OCI-M2 (cell line): ENCODE results near the gene TNFRSF14.
"Not testable (repeated sequence)": the region's sequence is repeated elsewhere in the genome, so short reads cannot be mapped to it uniquely, and the experiment has no call there.

Experiments
- DNase-seq: peaks from one replicate; lab custom pipeline; 2025; ENCODE audit not compliant: unreplicated experiment; lab: John Stamatoyannopoulos, UW

Gene TNFRSF14

DNA sequence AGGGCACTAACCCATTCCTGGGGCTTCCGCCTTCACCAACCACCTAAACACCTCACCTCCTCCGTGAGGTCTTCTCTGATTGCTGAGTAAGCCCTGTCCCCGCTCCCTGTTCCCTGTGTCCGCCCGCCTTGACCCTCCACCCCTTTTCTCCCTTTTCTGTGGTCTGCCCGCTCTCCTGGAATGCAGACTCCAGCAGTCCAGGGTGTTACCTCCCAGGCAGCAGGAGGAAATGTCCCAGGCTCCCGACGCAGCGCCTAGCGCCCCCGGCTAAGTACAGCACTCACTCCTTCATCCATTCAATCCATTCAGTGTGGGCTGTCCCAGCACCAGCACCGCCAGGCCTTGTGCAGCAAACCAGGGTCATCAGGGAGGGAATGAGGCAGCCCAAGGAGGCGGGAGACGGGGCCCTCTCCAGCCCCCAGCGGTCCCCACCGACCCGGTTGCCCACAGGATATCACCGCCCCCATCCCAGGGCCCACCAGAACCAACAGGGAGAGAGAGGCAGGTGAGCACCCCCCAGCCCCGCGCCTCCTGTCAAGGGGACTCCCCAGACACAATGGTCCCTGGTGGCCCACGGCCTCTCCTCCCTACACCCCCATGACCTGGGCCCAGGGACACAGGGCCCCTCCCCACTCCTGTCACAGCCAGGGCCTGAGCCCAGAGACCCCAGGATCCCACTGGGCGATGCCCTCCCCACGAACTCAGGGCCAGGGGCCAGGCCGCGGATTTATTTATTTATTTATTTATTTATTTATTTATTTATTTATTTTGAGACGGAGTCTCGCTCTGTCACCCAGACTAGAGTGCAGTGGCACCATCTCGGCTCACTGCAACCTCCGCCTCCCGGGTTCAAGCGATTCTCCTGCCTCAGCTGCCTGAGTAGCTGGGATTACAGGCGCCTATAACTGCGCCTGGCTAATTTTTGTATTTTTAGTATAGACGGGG is 10.2 kb downstream of the TNFRSF14 start:
- DNase-seq: no peak

DNA sequence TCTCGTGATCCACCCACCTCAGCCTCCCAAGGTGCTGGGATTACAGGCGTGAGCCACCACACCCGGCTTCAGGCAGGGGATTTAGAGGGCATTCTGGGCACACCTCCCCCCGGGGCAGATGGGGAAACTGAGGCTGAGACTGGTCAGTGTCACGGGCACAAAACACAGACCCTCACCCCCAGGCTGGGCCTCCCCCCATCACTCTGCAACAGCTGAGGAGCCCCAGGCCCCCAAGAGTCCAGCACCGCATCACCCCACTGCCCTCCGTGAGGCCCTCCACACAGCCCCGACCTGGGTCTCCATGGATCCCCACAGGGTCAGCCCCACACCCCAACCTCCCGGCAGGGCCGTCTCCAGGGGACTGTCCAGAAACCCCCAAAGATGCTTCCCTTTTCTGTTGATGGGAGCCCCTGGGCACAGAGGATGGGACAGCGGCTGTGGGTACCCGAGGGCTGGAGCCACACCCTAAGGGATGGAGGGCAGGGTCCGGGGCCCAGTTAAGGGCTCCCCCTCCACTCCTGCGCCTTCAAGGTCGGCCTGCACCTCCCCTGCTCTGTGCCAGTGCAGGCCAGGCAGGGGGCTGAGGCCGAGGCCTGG is 11.0 kb downstream of the TNFRSF14 start:
- no peak for DNase-seq

DNA sequence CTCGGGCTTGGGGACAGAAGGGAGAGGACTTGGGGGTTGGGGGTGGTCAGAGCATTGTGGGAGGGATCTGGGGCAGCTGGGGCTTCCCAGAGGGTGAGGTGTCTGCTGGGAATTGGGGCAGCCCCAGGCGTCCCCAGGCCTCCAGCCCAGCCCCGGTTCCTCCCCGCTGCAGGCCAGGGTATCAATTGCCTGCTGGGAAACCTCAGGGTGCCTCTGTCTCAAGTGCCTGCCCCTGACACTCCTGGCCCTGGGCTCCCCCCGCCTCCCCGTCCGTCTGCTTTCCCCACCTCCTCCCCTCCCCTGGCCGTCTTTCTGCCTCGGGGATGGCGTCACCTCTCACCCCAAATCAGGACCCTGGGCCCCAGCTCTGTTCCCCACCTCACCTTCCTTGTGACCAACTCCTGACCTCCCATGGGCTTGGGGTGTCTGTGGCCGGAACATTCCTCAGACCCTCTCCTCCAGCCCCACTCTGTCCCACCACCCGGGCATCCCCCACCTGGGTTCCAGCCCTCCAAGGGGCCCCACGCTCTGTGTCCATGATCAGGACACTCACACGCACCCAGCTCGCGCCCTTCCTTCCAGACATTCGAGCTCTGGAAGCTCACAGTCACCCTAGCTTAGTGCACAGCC is 12.1 kb downstream of the TNFRSF14 start:
- not testable (repeated sequence) for DNase-seq

DNA sequence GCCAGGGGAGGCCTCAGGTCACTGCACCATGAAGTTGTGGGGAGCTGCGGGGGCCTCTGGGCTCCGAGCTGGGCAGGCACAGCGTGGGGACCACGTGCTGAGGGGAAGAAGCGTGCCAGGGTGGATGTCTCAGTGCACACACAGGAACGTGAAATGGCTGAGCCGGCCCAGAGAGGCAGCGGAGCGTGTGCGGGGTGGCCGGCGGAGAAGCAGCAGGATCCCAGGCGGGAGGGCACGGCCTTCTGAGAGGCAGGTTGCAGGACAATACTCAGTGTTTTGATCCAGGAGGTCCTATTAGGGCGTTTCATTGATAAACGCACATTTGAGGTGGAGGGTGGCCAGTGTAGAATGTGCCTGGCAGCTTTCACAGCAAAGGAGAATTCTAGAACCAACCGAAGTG is 12.9 kb downstream of the TNFRSF14 start:
- DNase-seq: no peak

DNA sequence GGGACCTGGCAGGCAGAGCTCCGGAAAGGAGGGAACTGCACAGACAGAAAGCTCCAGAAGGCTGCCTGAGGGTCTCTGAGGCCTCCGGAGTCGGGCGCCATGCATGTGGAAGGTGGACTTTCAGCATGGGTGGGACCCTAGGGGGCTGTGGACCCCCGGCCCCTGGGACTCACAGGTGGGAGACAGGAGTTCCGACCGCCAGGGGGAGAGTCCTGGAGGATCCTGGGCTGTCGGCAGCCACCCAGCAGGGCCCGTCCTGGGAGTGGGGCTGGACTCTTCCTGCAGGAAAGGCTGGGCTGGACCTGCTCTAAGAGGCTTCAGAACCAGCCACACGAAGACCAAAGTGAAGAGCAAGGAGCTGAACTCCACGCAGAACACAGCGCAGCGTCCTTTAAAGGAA is 13.5 kb downstream of the TNFRSF14 start:
- DNase-seq: not testable (repeated sequence)

DNA sequence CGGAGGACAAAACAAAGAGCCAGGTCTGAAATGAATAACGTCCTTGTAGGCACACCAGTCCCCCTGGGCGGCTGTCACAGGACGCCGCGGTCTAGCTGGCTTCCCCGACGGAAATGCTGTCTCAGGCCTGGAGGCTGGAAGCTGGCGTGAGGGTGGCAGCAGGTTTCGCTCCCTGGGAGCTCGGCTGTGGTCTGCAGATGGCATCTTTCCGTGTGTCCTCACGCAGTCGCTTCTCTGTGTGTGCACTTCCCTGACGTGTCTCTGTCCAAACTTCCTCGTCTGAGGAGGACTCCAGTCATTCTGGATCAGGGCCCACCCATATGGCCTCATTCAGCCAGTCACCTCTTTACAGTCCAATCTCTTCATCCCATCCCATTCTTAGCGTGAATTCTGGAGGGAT is 14.2 kb downstream of the TNFRSF14 start:
- DNase-seq: no peak

DNA sequence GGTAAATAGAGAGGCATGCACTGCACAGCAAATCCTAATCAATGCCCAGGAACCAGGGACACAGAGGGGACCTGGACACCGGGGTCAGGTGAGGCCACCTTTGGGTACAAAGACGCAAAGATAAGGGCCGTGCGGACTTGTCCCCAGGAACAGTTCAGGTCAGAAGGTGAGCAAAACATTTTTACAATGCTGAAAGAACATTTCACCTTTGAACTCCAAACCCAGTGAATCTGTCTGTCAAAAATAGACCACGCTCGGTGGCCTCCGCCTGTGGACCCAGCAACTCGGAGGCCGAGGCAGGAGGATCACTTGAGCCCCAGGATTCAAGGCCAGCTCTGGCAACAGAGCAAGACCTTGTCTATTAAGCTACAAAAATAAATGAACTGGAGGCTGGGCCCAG is 15.2 kb downstream of the TNFRSF14 start:
- no peak for DNase-seq

DNA sequence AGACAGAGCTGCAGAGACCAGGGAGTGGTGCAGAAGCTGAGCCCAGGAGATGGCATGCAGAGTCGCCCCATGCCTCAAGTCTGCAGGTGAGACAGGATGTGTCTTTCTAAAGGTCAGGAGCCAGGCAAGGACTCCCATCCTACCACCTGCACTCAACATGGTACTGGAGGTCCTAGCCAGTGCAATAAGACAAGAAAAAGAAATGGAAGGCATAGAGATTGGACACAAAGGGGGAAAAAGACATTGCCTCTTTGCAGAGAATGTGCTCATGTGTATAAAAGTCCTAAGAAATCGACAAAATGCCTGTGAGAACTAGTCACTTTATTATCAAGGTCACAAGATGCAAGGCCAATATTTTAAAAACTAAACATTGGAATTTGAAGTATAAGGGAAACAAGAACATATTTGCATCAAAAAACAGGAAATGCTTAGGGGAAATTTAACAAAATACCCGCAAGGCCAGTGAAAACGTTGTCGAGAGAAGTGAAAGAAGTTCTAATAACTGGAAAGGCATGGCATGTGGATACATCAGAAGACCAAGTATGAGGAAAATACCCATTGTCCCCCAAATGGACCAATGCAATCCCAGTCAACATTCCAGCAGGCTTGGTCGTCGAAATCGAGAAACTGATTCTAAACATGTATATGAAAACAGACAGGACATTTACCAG is 17.2 kb downstream of the TNFRSF14 start:
- no peak for DNase-seq

DNA sequence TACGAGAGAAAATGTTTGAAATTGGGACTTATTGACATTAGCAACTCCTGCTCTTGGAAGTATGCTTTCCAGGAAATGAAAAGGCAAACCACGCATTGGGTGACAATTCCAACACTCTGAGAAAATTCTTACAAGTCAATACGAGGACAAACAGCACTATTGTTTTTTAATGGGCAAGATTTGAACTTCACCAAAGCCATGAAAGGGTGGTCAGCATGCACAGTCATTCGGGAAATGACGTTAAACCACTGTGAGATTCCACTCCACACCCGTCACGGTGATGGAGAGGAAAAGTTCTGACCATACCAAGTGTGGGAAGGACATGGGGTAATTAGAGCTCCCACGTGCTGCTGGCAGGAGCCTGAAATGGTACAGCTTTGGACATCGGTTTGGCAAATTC is 18.2 kb downstream of the TNFRSF14 start:
- no peak for DNase-seq

DNA sequence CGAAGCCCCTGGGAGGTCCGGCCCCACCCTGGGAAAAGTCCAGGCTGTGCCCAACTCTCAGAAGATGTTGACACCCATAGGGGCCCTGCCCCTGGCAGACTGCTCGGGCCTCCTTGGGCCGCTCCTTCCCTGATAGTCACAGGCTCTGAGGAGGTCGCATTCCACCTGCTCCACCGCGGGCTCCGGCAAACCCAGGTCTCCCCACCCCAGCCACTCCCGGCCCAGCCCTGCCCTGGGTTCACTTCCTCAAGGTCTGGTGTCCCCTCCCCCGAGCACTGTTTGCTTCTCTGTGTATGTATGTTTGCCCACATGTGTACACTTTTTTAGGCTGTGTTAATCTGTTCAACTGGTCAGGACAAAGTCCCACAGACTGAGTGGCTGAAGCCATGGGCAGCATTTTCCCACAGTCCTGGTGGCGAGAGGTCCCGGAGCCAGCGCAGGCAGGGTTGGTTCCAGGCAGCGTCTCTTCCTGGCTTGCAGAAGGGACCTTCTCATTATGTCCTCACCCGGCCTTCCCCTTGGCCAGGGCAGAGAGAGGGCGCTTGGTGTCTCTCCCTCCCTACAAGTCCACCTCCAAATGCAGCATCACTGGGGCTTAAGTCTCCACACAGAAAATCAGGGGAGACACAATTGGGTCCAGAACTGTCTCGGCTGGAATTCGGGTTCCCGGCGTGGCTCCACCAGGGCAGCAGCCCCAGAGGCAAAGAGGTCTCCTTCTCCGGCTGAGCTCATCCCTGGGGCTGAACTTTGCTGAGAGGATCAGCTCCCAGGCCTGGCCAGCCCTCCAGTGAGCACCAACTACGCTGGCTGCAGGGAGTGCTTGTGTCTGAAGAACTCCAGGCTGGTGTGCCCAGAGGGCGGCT is 19.9 kb downstream of the TNFRSF14 start:
- no peak for DNase-seq

DNA sequence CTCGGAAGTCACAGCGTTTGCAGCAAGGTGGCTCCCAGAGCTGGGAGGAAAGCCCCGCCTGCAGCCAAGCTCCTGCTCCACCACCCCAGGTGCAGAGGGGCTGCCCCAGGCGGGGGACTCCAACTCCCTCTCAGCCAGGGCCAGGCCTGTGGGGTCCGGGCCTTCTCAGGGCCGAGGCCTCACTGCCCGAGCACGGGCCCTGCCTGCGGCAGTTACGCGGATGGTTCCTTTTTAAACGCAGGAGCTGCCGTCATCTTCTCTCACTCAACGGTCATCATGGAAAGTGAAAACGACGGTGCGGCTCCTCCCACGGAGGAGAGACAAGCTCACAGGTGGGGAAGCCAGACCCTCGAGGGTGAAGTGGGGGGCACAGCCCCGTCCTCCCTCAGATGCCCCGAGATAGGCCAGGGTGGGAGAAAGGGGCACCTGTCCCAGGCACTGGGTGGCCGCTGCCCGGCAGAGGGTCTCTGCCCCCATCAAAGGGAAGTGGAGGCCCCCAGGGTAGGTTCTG is 21.4 kb downstream of the TNFRSF14 start:
- not testable (repeated sequence) for DNase-seq

DNA sequence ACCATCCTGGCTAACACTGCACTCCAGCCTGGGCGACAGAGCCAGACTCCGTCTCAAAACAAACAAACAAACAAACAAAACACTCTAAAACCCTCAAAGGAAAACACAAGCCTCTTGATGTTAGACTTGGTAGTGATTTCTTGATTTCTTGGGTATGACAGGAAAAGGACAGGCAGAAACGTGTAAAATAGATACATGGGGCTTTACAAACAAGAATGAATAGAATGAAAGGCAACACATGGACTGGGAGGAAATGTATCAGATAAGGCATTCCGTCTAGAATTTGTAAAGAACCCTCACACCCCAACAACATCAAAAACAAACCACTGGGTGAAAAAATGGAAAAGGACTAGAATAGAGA is 22.6 kb downstream of the TNFRSF14 start:
- DNase-seq: no peak

DNA sequence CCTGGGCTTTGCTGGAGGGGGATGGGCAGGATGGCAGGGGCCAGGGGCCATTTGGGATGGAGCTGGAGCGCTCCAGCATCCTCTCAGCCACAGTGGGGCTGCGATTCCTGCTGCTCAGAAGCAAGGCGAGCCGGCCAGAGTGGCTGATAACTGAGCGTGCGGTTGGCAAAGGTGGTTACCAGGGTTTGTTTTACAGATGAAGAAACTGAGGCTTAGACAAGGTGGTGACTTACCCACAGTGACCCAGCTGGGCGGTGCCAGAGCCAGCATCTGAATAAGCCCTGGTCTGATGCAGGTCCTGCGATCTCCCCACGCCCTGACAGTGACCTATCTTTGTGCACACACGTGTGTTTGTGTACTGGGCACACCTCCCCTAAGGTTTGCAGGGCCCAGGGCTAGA is 24.5 kb downstream of the TNFRSF14 start:
- DNase-seq: no peak

DNA sequence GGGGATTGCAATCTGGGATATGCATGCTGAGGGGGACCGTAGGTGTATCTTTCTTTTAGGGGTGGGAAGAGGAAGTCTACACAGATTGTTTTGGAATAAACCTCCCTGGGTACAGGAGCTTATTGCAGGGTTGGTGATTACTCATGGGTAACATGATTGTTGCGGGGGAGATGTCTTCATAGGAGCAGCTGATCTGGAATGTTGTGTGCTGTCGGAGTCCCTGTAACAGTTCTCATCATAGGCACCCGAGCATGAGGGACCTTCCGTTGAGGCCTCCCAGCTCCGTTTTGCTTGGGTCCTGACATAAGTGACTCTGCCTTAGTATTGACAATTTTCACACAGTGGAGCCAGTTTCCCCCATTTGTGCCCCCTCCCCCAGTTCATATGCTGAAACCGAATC is 26.2 kb downstream of the TNFRSF14 start:
- no peak for DNase-seq

DNA sequence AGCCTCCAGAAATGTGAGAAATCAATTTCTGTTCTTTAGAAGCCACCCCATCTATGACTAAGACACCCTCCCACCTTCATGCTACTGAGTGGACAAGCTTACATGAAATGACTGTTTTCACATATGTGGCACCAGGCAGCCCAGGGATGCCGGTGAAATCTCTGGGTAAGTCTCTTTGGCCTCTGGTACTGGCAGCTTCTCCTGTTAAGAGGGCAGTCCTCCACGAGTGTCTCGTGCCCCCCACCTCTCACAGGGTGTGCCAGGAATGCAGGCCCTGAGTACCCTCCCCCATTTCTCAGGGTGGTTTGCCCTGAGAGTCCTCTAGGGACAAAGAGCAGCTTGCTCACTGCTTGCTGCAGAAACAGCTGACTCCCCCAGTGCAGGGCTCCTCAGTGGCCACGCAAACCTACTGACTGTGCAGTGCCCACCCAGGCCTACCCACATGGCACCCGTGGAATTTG is 27.2 kb downstream of the TNFRSF14 start:
- no peak for DNase-seq

DNA sequence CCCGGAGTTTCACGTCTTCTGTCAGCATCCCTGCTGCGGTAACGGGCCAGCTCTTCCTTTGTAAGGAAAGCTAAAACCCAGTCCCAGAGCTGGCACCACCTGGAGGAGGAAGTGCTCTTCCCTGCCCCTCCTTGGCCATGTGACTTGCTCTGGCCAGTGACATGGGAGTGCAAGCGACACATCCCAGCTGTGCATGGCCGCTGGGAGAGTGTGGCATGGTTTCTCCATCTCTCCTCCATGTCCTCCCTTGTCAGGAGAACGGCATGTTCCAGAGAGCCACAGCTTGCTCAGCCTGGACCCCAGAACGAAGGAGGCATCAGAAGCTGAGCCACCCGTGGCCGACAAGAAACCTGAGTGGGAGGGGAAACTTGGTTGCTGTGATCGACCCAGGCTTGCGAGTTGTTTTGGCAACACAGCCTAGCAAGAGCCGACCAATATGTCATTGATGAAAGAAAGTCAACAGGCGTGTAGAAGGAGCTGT is 27.7 kb downstream of the TNFRSF14 start:
- no peak for DNase-seq

DNA sequence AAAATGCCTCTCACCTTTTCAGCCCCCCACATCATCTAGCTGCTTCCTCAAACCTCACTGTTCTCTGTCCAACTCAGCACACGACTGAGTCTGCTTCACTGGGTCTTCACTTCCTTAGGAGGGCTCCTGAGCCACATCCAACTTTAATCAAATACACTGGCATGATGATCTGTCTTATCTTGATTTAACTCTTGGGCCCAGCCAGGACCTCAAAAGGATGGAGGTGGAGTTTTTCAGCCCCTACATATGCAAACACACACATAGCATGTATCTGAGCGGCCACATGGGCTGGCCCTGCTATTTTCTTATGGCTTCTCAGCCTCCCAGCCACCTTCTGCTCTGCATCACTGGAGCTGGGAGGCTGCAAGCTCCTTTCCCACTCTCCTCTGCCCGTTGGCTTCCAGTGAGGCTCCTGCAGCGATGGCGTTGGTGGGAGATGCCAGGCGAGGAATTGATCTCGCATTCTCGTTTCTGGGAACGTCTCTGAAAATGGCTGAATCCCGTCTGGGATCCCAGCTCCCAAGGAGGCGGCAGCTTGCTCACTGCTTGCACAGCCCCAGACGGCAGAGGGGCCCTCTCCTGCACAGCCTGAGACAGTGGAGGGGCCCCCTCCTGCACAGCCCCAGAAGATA is 28.6 kb downstream of the TNFRSF14 start:
- DNase-seq: no peak

DNA sequence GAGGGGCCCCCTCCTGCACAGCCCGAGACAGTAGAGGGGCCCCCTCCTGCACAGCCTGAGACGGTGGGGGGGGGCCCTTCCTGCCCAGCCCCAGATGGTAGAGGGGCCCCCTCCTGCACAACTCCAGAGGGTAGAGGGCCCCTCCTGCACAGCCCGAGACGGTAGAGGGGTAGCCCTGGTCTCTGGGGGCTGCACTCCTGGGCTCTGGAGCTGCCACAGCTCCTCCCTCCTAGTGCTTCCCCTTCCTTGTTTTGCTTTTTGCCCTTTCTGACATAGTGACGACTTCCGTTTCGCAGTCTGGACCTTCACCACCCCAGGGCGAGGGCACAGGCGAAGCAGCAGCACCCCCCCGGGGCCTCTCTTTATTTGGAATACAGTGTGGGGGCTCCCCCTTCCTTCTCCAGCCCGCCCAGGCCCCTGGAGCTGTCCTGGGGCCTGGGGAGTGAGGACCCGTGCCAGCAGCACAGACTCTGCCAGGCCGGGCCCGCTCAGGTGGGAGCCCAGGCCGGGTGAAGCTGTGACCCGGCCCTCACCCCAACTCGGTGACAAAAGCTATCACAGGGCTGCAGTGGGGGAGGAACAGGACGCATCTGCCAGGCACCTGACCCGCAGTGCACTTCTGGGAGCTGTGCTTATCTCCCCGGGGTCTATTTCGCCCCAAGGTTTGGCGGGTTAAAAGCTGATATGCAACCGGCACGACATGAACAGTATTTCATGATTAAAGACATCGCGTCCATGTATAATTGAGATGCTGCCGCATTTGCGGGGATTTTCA is 29.3 kb downstream of the TNFRSF14 start:
- DNase-seq: no peak
